HG03575 (cell line): Measurements from ENCODE around the gene HOXB5.

Experiments
- ATAC-seq: cut with Tn5 transposase; IDR thresholded peaks from one replicate; pipeline ENCODE4 v1.9.1; 2021; ENCODE audit not compliant: unreplicated experiment, insufficient number of reproducible peaks, low FRiP score; ENCODE audit errors: extremely low read depth

The HOXB5 gene

GRCh38 chr17:48618256-48618896, 24.8 kb upstream of the HOXB5 start:
- ATAC-seq = no peak

- ATAC-seq = no peak
Observed at GRCh38 chr17:48617471-48618255, 24.1 kb upstream of the HOXB5 start.

DNA sequence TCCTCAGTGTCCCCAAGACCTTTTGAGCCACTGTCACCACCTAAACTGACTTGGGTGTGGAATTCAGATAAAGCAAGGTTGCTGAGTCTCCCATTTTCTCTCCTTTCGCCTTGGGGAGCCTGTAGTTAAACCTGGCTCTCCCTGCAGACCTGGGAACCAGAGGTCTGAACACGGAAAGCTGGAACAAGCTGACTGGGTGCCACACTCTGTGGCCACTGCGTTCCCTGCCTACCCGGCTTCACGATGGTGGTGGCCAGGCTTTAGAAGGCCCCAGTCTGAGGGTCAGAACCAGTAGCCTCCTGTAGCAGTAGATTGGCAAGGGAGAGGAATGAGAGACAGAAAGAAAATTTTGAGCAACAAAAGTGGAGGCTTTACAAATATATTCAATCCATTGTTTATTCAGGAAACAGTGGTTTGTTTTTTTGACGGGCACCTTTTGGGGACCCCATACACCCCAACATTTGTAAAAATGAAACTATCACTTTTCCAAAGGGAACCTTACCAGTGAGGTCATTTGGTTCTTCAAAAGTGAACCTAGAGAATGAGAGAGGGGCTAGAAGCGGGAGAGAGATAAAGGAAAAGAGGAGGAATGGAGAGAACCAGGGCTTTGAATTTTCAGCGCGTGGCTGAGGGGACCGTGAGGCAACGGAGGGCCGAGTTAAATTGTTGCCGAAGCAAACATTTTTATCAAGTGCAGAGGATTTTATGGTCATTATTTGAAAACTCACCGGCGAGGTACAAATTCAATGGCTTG, 23.3 kb upstream of the HOXB5 start:
- no peak for ATAC-seq

GRCh38 chr17:48615963-48616716, 22.6 kb upstream of the HOXB5 start:
- ATAC-seq = no peak

DNA sequence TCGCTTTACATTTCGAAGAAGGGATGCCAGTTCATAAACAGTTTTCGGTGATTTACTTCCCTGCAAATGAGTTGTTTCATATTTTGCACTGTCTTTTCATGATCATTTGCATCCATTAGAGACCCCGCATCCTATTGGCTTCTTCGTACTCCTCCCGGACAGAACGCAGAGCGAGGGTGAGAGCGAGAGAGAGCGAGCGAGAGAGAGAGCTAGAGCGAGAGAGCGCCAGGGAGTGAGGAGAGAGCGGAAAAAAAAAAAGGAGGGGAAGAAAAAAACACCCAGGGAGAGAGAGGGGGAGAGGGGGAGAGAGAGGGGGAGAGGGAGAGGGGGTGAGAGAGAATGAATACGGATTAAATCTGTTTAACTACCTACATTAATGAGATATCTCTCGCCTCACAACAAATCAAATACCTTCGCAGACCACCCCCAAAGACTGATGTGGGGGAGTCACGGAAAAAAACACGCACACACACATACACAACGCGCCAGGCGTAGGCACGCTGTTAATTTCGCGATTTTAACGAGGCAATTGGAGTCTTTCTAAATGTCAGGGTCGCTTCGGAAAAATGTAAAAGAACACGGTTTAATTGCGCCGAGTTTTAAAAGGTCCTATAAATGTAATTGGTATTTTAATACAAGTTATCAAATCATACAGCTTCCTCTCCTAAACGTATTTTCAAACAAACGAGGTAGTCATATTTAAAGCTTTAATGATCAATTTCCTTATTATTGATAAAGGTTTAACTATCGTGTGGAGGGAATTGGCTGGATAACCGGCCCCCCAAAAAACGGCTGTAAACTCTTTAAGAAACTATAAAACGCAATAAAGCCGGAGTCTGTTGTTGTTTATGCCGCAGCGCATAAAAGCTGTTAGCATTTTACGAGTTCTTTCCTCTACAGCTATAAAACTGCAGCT, 21.7 kb upstream of the HOXB5 start, which contains the start of gene HOXB8:
HOXB8 (minus strand) TSS at position 246 of the 916 bp plus-strand sequence. CDS start 588 bp downstream, outside the sequence.
- no peak for ATAC-seq

GRCh38 chr17:48613862-48614694, 20.5 kb upstream of the HOXB5 start:
- ATAC-seq = no peak

- ATAC-seq = no peak
Observed at GRCh38 chr17:48612854-48613691, 19.5 kb upstream of the HOXB5 start.

DNA sequence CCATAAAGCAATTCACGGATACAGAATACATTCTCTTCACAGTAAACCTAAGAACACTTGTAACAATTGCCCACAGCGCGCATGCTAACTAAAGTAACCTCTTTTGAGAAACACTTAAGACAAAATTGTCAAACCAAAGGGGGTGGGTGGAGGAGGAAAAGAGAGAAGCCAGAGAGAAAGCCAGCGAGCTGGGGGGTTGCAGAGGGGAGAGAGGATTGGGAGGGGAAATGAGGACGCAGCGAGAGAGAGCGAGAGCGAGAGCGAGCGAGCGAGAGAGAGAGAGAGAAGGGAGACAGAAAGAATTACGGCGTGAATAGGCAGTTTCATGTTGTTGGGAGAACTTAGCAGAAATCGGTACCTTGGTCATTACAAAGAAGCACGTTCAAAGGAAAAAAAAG, 18.9 kb upstream of the HOXB5 start:
- ATAC-seq = no peak

GRCh38 chr17:48611681-48612455, 18.3 kb upstream of the HOXB5 start:
- no peak for ATAC-seq

GRCh38 chr17:48611213-48611612, 17.6 kb upstream of the HOXB5 start:
- no peak for ATAC-seq

DNA sequence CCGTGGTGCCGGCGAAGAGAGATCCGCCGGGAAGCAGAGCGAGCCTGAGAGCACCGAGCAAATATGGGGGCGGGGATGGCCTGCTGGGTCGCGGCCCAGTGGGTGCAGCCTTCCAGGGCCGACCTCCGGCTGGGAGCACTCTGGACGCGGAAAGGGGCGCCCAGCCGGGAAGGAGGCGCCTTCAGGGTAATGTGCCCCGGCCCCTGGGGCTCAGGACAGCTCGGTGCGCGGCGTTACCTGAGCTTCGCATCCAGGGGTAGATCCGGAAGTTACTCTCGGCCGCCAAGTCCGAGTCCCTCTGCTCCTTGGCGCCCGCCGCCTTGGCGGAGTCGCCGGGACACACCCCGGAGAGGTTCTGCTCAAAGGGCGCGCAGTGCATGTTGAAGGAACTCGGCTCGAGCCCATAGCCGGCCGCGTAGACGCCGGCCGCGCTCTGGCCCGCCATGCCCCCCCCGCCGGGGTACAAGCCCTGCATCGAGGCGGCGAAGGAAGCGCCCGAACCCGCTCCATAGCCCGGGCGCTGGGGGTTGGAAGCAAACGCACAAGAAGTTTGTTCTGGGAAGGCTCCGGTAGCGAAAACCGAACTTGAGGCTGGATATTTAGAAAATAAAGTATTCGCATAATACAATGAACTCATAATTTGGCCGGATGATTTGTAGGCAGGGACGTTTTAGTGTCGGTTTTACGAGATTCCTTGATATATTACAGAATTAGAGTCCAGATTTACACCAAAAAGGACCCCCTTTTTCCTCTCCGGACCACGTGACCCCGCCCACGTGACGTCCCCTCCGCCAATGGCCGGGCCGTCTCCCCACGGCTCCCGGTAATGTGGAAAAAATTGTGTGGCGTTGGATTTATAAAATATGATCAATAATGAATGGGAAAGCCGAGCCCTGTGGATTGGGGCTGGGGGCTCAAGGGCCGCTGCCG, 17.0 kb upstream of the HOXB5 start, which contains the start of gene HOXB7:
HOXB7 (minus strand) TSS at position 736 of the 930 bp plus-strand sequence; CDS start at position 637, 99 bp downstream.
- ATAC-seq = no peak

- ATAC-seq = no peak
Observed at GRCh38 chr17:48609759-48610281, 16.2 kb upstream of the HOXB5 start.

- ATAC-seq = no peak
Observed at GRCh38 chr17:48609033-48609432, 15.5 kb upstream of the HOXB5 start.

- no peak for ATAC-seq
Observed at GRCh38 chr17:48608494-48608834, 14.9 kb upstream of the HOXB5 start.
